ENCODE data around the gene DNMT3A.
A peak's percentile ranks its signal among the peaks of the same experiment; 100 is the strongest.

DNMT3A gene

GRCh38 chr2:25339791-25340180, 1.9 kb downstream of the DNMT3A start:
- Histone ChIP-seq H3K36me3 (peaks cover 3% of the 10 kb centered on the region; the same call in 1 of the 2 replicates), H3K9me3 (ENCODE audit: severe bottlenecking) (no peaks in the 10 kb centered on the region), H3K27ac (peak overlapping the region; percentile 70), H3K4me3 (ENCODE audit: low read depth, low read length) (peak overlapping the region; percentile 46), H3K27me3 (ENCODE audit: insufficient read depth, low read depth, severe bottlenecking) (no peaks in the 10 kb centered on the region)
- TF ChIP-seq CTCF (IDR thresholded peaks at IDR 0.05; ENCODE audit: low read depth, low read length): no peak
- peak; percentile 60 for DNase-seq

DNA sequence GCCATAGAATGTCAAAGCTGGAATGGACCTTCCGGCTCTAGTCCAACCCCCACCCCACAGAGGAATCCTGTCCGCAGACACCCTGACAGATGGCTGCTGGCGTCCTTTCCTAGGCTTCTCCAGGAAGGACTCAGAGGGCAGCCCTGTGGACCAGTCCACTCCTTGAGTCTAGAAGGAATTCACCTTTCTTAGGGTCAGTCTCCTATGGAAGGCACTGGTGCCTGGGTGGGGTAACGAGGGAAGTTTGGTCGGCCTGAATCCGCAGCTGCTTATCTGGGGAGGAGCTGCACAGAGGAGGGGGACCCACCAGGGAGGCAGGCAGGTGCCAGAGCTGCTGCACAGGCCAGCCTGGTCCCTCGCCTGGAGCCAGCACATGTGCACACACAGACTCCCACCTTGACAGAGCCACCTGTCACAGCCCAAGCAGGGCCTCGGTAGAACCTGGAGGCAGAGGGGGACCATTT, 2.5 kb downstream of the DNMT3A start:
- H3K27me3 ChIP-seq (ENCODE audit: insufficient read depth, low read depth, severe bottlenecking): no peaks in the 10 kb centered on the region
- DNase-seq: peak; percentile 93
- no peak overlapping the region for H3K4me3 ChIP-seq (ENCODE audit: low read depth, low read length)
- no peaks in the 10 kb centered on the region for H3K9me3 ChIP-seq (ENCODE audit: severe bottlenecking)
- TF ChIP-seq CTCF (IDR thresholded peaks at IDR 0.05; ENCODE audit: low read depth, low read length): no peak
- H3K27ac ChIP-seq: peak overlapping the region; percentile 70
- peaks cover 3% of the 10 kb centered on the region; the same call in 1 of the 2 replicates for H3K36me3 ChIP-seq

GRCh38 chr2:25338401-25338800, 3.3 kb downstream of the DNMT3A start:
- no peak for DNase-seq
- peak overlapping the region; percentile 70 for H3K27ac ChIP-seq
- TF ChIP-seq CTCF (IDR thresholded peaks at IDR 0.05; ENCODE audit: low read depth, low read length): no peak
- H3K27me3 ChIP-seq (ENCODE audit: insufficient read depth, low read depth, severe bottlenecking): no peaks in the 10 kb centered on the region
- H3K9me3 ChIP-seq (ENCODE audit: severe bottlenecking): no peaks in the 10 kb centered on the region
- peaks cover 3% of the 10 kb centered on the region; the same call in 1 of the 2 replicates for H3K36me3 ChIP-seq
- H3K4me3 ChIP-seq (ENCODE audit: low read depth, low read length): no peak overlapping the region

GRCh38 chr2:25337891-25338290, 3.8 kb downstream of the DNMT3A start:
- no peak overlapping the region; the same call in 1 of the 2 replicates for H3K27ac ChIP-seq
- no peak for TF ChIP-seq CTCF (IDR thresholded peaks at IDR 0.05; ENCODE audit: low read depth, low read length)

GRCh38 chr2:25337276-25337675, 4.4 kb downstream of the DNMT3A start:
- no peak for TF ChIP-seq CTCF (IDR thresholded peaks at IDR 0.05; ENCODE audit: low read depth, low read length)
- no peaks in the 10 kb centered on the region for H3K27me3 ChIP-seq (ENCODE audit: insufficient read depth, low read depth, severe bottlenecking)
- peaks cover 3% of the 10 kb centered on the region; the same call in 1 of the 2 replicates for H3K36me3 ChIP-seq
- DNase-seq: no peak
- no peaks in the 10 kb centered on the region for H3K9me3 ChIP-seq (ENCODE audit: severe bottlenecking)
- H3K27ac ChIP-seq: no peak overlapping the region
- no peak overlapping the region for H3K4me3 ChIP-seq (ENCODE audit: low read depth, low read length)

More at GRCh38 chr2:25337891-25338290, 3.8 kb downstream of the DNMT3A start:
- no peaks in the 10 kb centered on the region for H3K27me3 ChIP-seq (ENCODE audit: insufficient read depth, low read depth, severe bottlenecking)
- DNase-seq: no peak
- H3K4me3 ChIP-seq (ENCODE audit: low read depth, low read length): no peak overlapping the region
- H3K9me3 ChIP-seq (ENCODE audit: severe bottlenecking): no peaks in the 10 kb centered on the region
- H3K36me3 ChIP-seq: peaks cover 3% of the 10 kb centered on the region; the same call in 1 of the 2 replicates

GRCh38 chr2:25336383-25336841, 5.3 kb downstream of the DNMT3A start:
- DNase-seq: peak; percentile 81
- peak overlapping the region; percentile 40 for H3K27ac ChIP-seq
- H3K9me3 ChIP-seq (ENCODE audit: severe bottlenecking): no peaks in the 10 kb centered on the region
- H3K36me3 ChIP-seq: peaks cover 3% of the 10 kb centered on the region; the same call in 1 of the 2 replicates
- H3K27me3 ChIP-seq (ENCODE audit: insufficient read depth, low read depth, severe bottlenecking): no peaks in the 10 kb centered on the region
- TF ChIP-seq CTCF (IDR thresholded peaks at IDR 0.05; ENCODE audit: low read depth, low read length): no peak
- H3K4me3 ChIP-seq (ENCODE audit: low read depth, low read length): no peak overlapping the region
